Measurements from ENCODE around the gene KPTN.

Gene KPTN

DNA sequence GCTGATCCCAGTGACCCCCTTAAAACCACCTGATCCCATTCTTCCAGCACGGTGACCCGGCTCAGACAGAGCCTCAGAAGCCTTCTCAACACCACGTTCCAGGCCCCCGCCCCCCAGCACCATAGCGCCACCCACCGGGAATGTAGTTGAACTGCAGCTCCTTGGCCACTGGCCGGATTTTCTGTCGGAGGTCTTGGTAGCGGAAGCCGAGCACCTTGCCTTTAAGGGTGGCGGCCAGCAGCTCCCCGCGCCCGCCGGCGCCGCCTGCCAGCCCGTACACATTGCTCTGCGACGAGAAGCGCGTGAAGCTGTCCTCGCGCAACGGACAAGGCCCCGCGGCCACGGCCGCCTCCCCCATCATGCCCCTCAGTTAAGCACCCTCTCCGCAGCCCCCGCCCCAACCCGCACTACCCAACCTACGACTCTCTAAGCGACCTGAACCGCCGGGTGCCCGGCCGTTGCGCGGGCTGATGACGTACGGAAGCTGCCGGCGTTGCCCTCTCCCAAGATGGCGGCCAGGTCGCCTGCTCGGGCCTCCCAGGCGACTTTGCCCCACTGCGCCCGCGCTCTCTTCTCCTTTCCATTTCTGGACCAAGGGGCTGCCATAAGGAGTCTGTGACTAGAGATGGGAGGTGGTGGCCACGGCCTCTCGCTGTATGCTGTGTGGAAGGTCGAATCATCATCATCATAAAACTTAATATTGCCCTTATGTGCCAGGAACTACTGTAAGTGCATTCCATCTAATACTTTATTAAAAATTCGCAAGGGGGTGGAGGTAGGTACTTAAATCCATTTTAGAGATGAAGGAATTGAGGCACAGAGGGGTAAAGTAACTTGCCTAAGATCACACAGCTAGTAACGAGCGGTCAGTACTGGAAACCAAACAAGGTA lies at the start of gene KPTN:
Gene KPTN (minus strand): TSS at position 420 of the 891 bp plus-strand sequence. CDS start 59 bp downstream, at position 361.
- DNase-seq (ENCODE audit: low spot score) = peak; percentile 95
- FAIRE-seq = peak; percentile 42

GRCh38 chr19:47531640-47532387 lies 47.8 kb upstream of the KPTN start:
- FAIRE-seq = no peak
- DNase-seq (ENCODE audit: low spot score) = no peak

GRCh38 chr19:47529018-47529742 lies 45.2 kb upstream of the KPTN start:
- no peak for DNase-seq (ENCODE audit: low spot score)
- FAIRE-seq = no peak

DNA sequence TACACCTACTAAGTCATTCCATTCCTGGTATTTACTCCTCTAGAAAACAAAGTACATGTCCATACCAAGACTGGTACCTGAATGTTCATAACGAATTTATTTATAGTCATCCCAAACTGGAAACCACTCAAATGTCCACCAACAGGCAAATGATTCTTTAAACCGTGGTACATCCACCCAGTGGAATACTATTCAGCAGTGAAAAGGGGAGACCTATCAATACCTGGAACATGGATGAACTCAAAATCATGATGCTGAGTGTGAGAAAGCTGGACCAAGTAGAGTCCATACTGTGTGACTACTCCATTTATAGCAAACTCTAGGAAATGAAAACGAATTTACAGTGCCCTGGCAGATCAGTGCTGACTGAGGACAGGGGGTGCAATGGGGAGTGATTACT lies 42.8 kb upstream of the KPTN start:
- FAIRE-seq (no peak), DNase-seq (ENCODE audit: low spot score) (no peak)

GRCh38 chr19:47523473-47523872 lies 39.5 kb upstream of the KPTN start:
- DNase-seq (ENCODE audit: low spot score) = no peak

GRCh38 chr19:47521473-47522180 lies 37.6 kb upstream of the KPTN start:
- FAIRE-seq = no peak

More at GRCh38 chr19:47523473-47523872, 39.5 kb upstream of the KPTN start:
- FAIRE-seq = no peak

GRCh38 chr19:47520839-47521238 lies 36.8 kb upstream of the KPTN start:
- DNase-seq (ENCODE audit: low spot score) (no peak), FAIRE-seq (no peak)

More at GRCh38 chr19:47521473-47522180, 37.6 kb upstream of the KPTN start:
- no peak for DNase-seq (ENCODE audit: low spot score)

DNA sequence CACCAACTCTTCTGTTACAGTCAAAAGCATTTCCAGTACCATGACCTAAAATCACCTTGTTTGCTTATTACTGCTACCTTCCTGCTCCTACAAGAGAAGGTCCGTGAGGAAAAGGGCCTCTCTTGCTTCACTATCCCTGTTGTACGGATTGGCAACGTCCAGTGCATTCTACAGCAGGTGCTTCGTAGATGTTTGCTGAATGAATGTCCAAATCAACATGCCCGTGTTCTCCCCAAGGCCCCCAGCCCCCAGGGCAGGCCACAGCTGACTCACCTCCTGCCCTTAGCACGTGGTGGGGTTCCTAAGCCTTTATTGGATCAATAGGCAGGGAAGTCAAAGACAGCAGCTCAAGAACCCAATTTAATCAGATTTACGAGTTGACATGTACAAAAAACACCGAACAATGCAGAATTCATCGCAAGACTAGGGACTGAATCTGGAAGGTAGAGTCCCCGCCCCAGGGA lies 36.4 kb upstream of the KPTN start:
- DNase-seq (ENCODE audit: low spot score) = no peak
- FAIRE-seq = no peak

GRCh38 chr19:47518854-47519253 lies 34.8 kb upstream of the KPTN start:
- FAIRE-seq = no peak

GRCh38 chr19:47518139-47518538 lies 34.1 kb upstream of the KPTN start:
- FAIRE-seq (no peak), DNase-seq (ENCODE audit: low spot score) (peak; percentile 40)

More at GRCh38 chr19:47518854-47519253, 34.8 kb upstream of the KPTN start:
- no peak for DNase-seq (ENCODE audit: low spot score)

DNA sequence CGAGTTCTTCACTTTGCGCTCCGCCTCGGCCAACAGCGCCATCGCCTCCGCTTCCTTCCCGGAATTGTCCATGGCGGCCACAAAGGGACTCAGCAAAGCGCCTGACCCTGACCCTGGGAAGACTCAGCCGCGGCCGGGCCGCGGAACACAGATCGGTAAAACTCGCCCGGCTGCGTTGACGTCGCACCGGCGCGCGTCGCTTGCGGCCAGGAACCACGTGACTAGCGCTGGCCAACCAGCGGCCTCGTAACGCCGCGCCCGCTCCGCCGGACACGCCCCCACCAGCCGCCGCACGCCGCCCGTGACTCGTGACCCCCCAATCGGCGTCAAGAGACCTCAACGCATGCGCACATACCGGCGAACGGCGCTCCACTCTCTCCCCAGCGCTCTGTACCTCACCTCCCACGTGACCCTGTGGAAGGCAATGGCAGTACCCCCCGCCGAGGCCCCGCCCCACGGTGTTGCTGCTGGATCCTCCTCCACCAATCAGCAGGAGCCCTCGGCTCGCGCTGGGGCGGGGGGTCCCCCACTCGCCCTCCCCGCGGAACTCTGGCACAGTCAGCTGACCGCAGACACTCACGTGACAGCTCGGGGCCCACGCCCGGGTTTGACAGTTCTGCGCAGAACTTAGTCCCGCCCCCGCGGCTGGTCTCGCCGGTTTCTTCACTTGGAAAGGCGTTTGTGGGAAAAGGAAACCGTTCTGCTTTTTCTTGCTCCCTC lies 31.0 kb upstream of the KPTN start, which contains the start of gene NAPA:
Gene NAPA (minus strand): TSS at position 195 of the 720 bp plus-strand sequence. CDS start 123 bp downstream, at position 72.
- FAIRE-seq = peak; percentile 96
- DNase-seq (ENCODE audit: low spot score) = peak; percentile 99

GRCh38 chr19:47514151-47514868 lies 30.3 kb upstream of the KPTN start:
- FAIRE-seq = no peak
- DNase-seq (ENCODE audit: low spot score) = no peak

GRCh38 chr19:47512948-47513319 lies 28.9 kb upstream of the KPTN start:
- DNase-seq (ENCODE audit: low spot score) (no peak), FAIRE-seq (no peak)

GRCh38 chr19:47512183-47512947 lies 28.3 kb upstream of the KPTN start:
- FAIRE-seq (no peak), DNase-seq (ENCODE audit: low spot score) (no peak)

DNA sequence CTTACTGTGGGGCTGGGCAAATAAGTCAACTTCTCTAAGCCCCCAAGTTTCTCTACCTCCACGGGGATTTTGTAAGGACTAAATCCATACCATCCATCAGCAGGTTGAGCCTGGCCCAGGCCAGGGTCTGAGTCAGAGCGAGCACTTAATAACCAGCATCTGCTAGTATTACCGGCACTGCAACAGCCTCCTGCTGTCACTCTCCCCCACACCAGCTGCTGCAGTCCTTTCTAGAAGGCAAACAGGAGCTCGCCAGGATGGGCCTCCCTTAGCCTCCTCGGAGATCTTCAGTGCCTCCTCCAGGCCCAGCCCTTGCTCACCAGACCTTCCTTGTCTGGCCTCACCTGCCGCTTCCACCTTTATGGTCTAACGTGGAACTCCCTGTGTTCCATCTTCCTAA lies 27.7 kb upstream of the KPTN start:
- DNase-seq (ENCODE audit: low spot score) (no peak), FAIRE-seq (no peak)

DNA sequence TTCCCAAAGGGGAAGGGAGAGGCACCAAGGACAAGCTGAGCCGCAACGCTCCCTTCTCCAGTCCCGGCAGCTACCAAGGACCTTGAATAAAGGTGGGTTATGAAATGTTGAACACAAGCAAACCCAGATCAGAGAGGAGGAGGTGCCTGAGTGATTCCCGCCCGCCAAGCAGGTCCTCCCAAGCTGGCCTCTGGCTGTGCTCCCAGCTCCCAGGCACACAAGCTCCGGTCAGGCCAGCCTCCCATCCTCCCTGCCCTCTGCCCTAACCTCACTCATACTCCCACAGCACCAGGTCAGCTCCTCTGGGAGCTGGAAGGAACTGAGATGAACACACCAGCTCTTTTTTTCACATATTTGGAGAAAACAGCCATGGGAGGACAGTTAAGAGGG lies 27.1 kb upstream of the KPTN start:
- DNase-seq (ENCODE audit: low spot score) = no peak
- FAIRE-seq = no peak

GRCh38 chr19:47510516-47511127 lies 26.6 kb upstream of the KPTN start:
- DNase-seq (ENCODE audit: low spot score) (no peak), FAIRE-seq (no peak)

DNA sequence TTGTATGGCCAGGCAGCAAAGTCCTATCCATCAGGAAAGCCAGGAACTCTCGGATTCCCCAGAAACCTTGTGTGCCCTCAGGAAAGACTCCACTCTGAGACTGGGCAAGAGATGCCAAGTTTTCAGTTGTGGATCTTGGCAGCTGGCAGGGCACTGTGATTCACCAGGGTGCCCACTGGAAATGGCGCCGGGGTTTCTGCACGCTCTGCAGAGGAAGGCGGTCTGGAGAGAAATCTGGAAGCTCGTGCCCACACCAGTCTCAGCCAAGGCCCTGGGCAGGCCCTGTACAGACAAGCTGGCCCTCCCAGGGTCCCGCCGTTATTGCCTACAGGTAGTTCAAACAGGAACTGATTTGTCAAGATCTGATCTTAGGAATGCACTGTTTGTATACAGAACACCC lies 26.0 kb upstream of the KPTN start:
- DNase-seq (ENCODE audit: low spot score) (no peak), FAIRE-seq (no peak)
